Epithelial cell of esophagus (primary cell): ENCODE results near the gene PPP1R3G.
A peak's percentile ranks its signal among the peaks of the same experiment; 100 is the strongest.

Source experiments
- DNase-seq: peaks from one replicate; pipeline ENCODE4 v3.0.0; 2010; ENCODE audit warnings: low read depth
- H3K4me3 ChIP-seq: 2 replicates; pipeline ENCODE4 v1.5.1; 2011; ENCODE audit warnings: mild to moderate bottlenecking, low read length, control low read depth
- CTCF ChIP-seq: IDR thresholded peaks from 2 replicates; pipeline ENCODE4 v1.5.1; 2011; ENCODE audit warnings: low read depth, mild to moderate bottlenecking, low read length, control low read depth, inconsistent platforms; ENCODE audit not compliant: insufficient read depth; ENCODE audit errors: missing control alignments

The PPP1R3G gene

GRCh38 chr6:5084781-5085647 lies at the start of gene PPP1R3G:
TSS of gene PPP1R3G (plus strand) at chr6:5085341. CDS start at chr6:5085486, 145 bp downstream.
- peak within 1 kb of the TSS; percentile 45 for H3K4me3 ChIP-seq
- TF ChIP-seq CTCF: no peak
- peak; percentile 57 for DNase-seq

GRCh38 chr6:5036269-5036668 lies 48.9 kb upstream of the PPP1R3G start:
- peak; percentile 80 for DNase-seq
- no peak overlapping the region for H3K4me3 ChIP-seq
- peak; percentile 28 for TF ChIP-seq CTCF

GRCh38 chr6:5041955-5042354 lies 43.2 kb upstream of the PPP1R3G start:
- no peak for TF ChIP-seq CTCF

GRCh38 chr6:5042436-5042835 lies 42.7 kb upstream of the PPP1R3G start:
- no peak for DNase-seq
- TF ChIP-seq CTCF: no peak

More at GRCh38 chr6:5041955-5042354, 43.2 kb upstream of the PPP1R3G start:
- DNase-seq: no peak
- H3K4me3 ChIP-seq: no peak overlapping the region

GRCh38 chr6:5044866-5045265 lies 40.3 kb upstream of the PPP1R3G start:
- no peak for TF ChIP-seq CTCF
- no peak overlapping the region for H3K4me3 ChIP-seq
- no peak for DNase-seq

More at GRCh38 chr6:5042436-5042835, 42.7 kb upstream of the PPP1R3G start:
- H3K4me3 ChIP-seq: no peak overlapping the region

GRCh38 chr6:5045416-5045815 lies 39.7 kb upstream of the PPP1R3G start:
- no peak overlapping the region for H3K4me3 ChIP-seq
- DNase-seq: no peak
- no peak for TF ChIP-seq CTCF

- no peak for DNase-seq
- no peak for TF ChIP-seq CTCF
- H3K4me3 ChIP-seq: no peak overlapping the region
Observed at GRCh38 chr6:5046430-5046829, 38.7 kb upstream of the PPP1R3G start.
